ENCODE measurements around the gene KRT35.

DNA sequence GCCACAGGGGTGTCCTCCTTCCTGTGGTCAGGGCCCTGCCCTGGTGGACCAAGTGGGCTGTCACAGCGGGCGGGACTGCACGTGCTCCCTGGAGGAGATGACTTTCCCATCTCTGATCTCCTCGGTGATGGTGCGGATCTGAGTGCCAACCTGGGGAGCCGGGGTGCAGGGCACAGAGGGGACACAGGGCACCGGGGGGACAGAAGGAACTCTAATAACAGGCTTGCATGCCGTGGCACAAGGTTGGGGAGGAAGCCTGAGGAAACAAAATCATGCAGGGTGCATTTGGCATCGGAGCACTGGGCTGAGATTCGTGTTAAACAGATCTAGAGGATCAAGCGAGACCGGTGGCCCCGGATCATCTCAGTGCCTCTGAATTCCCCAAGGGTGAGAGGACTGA, 5.4 kb upstream of the KRT35 start:
- TF ChIP-seq CTCF (conservative IDR thresholded peaks at IDR 0.05 in 1 of 2, IDR thresholded peaks at IDR 0.05 in 1 of 2; ENCODE audit: low read depth in 1 of 2, low read length in 2 of 2) (no peak), EZH2 (IDR thresholded peaks at IDR 0.05; ENCODE audit: low read length, missing control alignments) (no peak)
